Glutamatergic neuron (in vitro differentiated cells): ENCODE data around the gene CCDC3. TPM values are rescaled to one million over a fixed set of nuclear protein-coding genes. Genes with fewer than 3 reads are reported as not detected.

Experiments
- DNase-seq: peaks from one replicate; pipeline ENCODE4 v3.0.0; 2022
- H3K27ac Mint-ChIP-seq: one replicate; pipeline ENCODE4 v1.8.0; 2020; ENCODE audit warnings: mild to moderate bottlenecking, mixed read lengths, inconsistent platforms; ENCODE audit not compliant: unreplicated experiment
- H3K27me3 Mint-ChIP-seq: one replicate; pipeline ENCODE4 v1.8.0; 2020; ENCODE audit warnings: mild to moderate bottlenecking, moderate library complexity, mixed read lengths, inconsistent platforms; ENCODE audit not compliant: unreplicated experiment
- H3K36me3 Mint-ChIP-seq: one replicate; pipeline ENCODE4 v1.8.0; 2020; ENCODE audit warnings: mild to moderate bottlenecking, mixed read lengths, inconsistent platforms; ENCODE audit not compliant: unreplicated experiment
- H3K4me1 Mint-ChIP-seq: one replicate; pipeline ENCODE4 v1.8.0; 2020; ENCODE audit warnings: mild to moderate bottlenecking, low read depth, mixed read lengths, inconsistent platforms; ENCODE audit not compliant: unreplicated experiment
- H3K4me3 Mint-ChIP-seq: one replicate; pipeline ENCODE4 v1.8.0; 2020; ENCODE audit warnings: mild to moderate bottlenecking, mixed read lengths, inconsistent platforms; ENCODE audit not compliant: unreplicated experiment
- H3K9me3 Mint-ChIP-seq: one replicate; pipeline ENCODE4 v1.8.0; 2020; ENCODE audit warnings: mild to moderate bottlenecking, moderate library complexity, mixed read lengths, inconsistent platforms; ENCODE audit not compliant: unreplicated experiment
- CTCF ChIP-seq: fragments of 200-600 bp; sonication (generic); IDR thresholded peaks from one replicate; pipeline ENCODE4 v1.5.0; 2021; ENCODE audit not compliant: partially characterized antibody, unreplicated experiment
- total RNA-seq: library from RNA; stranded (reverse); fragmentation: NEBNext Ultra II Directional; extraction: Animal tissue kit (Norgen Biotek cat#: 25700); gene quantifications from one replicate; pipeline ENCODE4 v1.2.1, GENCODE V29; 2021; ENCODE audit not compliant: unreplicated experiment

The CCDC3 gene
- total RNA-seq, 1 donor from 2014 or later = 13.8 TPM

- H3K27me3 Mint-ChIP-seq = peaks cover 2% of the 10 kb centered on the region
- H3K4me1 Mint-ChIP-seq = peaks cover 22% of the 10 kb centered on the region
- DNase-seq = no peak
- H3K9me3 Mint-ChIP-seq = peaks cover 3% of the 10 kb centered on the region
- no peak overlapping the region for H3K4me3 Mint-ChIP-seq
- peaks cover 8% of the 10 kb centered on the region for H3K36me3 Mint-ChIP-seq
- no peak overlapping the region for H3K27ac Mint-ChIP-seq
- no peak for TF ChIP-seq CTCF
Observed at GRCh38 chr10:12974491-12975199, 26.9 kb downstream of the CCDC3 start.

- no peak for DNase-seq
- Mint-ChIP-seq H3K27me3 (peaks cover 2% of the 10 kb centered on the region), H3K36me3 (peaks cover 8% of the 10 kb centered on the region), H3K27ac (no peak overlapping the region), H3K4me3 (no peak overlapping the region), H3K4me1 (peaks cover 20% of the 10 kb centered on the region), H3K9me3 (peaks cover 3% of the 10 kb centered on the region)
- TF ChIP-seq CTCF = no peak
Observed at GRCh38 chr10:12974078-12974477, 27.4 kb downstream of the CCDC3 start.

GRCh38 chr10:12973149-12973718 is 28.3 kb downstream of the CCDC3 start:
- H3K27ac Mint-ChIP-seq = no peak overlapping the region
- no peak overlapping the region for H3K4me3 Mint-ChIP-seq
- DNase-seq = no peak
- H3K4me1 Mint-ChIP-seq = peaks cover 16% of the 10 kb centered on the region
- H3K27me3 Mint-ChIP-seq = peaks cover 2% of the 10 kb centered on the region
- peaks cover 3% of the 10 kb centered on the region for H3K9me3 Mint-ChIP-seq
- peaks cover 8% of the 10 kb centered on the region for H3K36me3 Mint-ChIP-seq
- TF ChIP-seq CTCF = no peak

- Mint-ChIP-seq H3K9me3 (peaks cover 9% of the 10 kb centered on the region), H3K27me3 (peaks cover 4% of the 10 kb centered on the region), H3K27ac (peak overlapping the region; percentile 48), H3K36me3 (peaks cover 14% of the 10 kb centered on the region), H3K4me1 (peaks cover 16% of the 10 kb centered on the region), H3K4me3 (no peak overlapping the region)
- no peak for TF ChIP-seq CTCF
- no peak for DNase-seq
Observed at GRCh38 chr10:12972146-12972545, 29.4 kb downstream of the CCDC3 start.

- peaks cover 4% of the 10 kb centered on the region for H3K27me3 Mint-ChIP-seq
- no peak for TF ChIP-seq CTCF
- peaks cover 16% of the 10 kb centered on the region for H3K4me1 Mint-ChIP-seq
- DNase-seq = peak; percentile 42
- peaks cover 23% of the 10 kb centered on the region for H3K36me3 Mint-ChIP-seq
- H3K9me3 Mint-ChIP-seq = peaks cover 11% of the 10 kb centered on the region
- no peak overlapping the region for H3K4me3 Mint-ChIP-seq
- H3K27ac Mint-ChIP-seq = peak overlapping the region; percentile 70
Observed at GRCh38 chr10:12971001-12971788, 30.3 kb downstream of the CCDC3 start.
